Naive B cell (primary cell): Measurements from ENCODE around the gene MRPL1. TPM values are rescaled to one million over a fixed set of nuclear protein-coding genes. Genes with fewer than 3 reads are reported as not detected.
"Not testable (repeated sequence)": the region's sequence is repeated elsewhere in the genome, so short reads cannot be mapped to it uniquely, and the experiment has no call there.

ENCODE experiments used
- ATAC-seq, 2 donors: fragments of 150-1000 bp; cut with Tn5 transposase; 2 replicates each; pipeline ENCODE4 v1.10.0; 2021; ENCODE audit warnings: low read depth in 2 of 2, mild to moderate bottlenecking in 2 of 2, moderate library complexity in 2 of 2
- DNase-seq: peaks from one replicate; pipeline ENCODE4 v3.0.0; 2022
- H3K27ac Mint-ChIP-seq, 6 donors: one replicate each; pipeline ENCODE4 v1.8.0; 2020 to 2022; ENCODE audit warnings: mild to moderate bottlenecking in 6 of 6, mixed read lengths in 6 of 6, moderate library complexity in 5 of 6, inconsistent platforms in 2 of 6
- H3K27me3 Mint-ChIP-seq, 3 donors: one replicate each; pipeline ENCODE4 v1.8.0; 2021 to 2022; ENCODE audit warnings: mixed read lengths in 3 of 3, mild to moderate bottlenecking in 1 of 3
- H3K36me3 Mint-ChIP-seq, 2 donors: one replicate each; pipeline ENCODE4 v1.8.0; 2020 to 2022; ENCODE audit warnings: mixed read lengths in 2 of 2, inconsistent platforms in 1 of 2, mild to moderate bottlenecking in 1 of 2
- H3K4me1 Mint-ChIP-seq, 3 donors: one replicate each; pipeline ENCODE4 v1.8.0; 2020 to 2022; ENCODE audit warnings: mixed read lengths in 3 of 3, inconsistent platforms in 1 of 3, mild to moderate bottlenecking in 1 of 3, moderate library complexity in 1 of 3
- H3K4me3 Mint-ChIP-seq, 8 donors: one replicate each; pipeline ENCODE4 v1.8.0; 2020 to 2022; ENCODE audit warnings: mild to moderate bottlenecking in 8 of 8, mixed read lengths in 8 of 8, moderate library complexity in 8 of 8, inconsistent platforms in 2 of 8
- H3K9me3 Mint-ChIP-seq, 7 donors: one replicate each; pipeline ENCODE4 v1.8.0; 2020 to 2022; ENCODE audit warnings: mixed read lengths in 7 of 7, mild to moderate bottlenecking in 5 of 7, inconsistent platforms in 2 of 7, moderate library complexity in 1 of 7
- polyA plus RNA-seq, 6 donors: library from polyadenylated mRNA; unstranded; fragments of 300-500 nt; fragmentation: Illumina TruSeq; gene quantifications; one replicate each; pipeline ENCODE4 v1.2.3, GENCODE V29; 2021; ENCODE audit warnings: low read depth in 6 of 6

The MRPL1 gene
- polyA plus RNA-seq, 6 donors from 2014 or later = 22.3 to 30.9 (median 23.6) TPM

DNA sequence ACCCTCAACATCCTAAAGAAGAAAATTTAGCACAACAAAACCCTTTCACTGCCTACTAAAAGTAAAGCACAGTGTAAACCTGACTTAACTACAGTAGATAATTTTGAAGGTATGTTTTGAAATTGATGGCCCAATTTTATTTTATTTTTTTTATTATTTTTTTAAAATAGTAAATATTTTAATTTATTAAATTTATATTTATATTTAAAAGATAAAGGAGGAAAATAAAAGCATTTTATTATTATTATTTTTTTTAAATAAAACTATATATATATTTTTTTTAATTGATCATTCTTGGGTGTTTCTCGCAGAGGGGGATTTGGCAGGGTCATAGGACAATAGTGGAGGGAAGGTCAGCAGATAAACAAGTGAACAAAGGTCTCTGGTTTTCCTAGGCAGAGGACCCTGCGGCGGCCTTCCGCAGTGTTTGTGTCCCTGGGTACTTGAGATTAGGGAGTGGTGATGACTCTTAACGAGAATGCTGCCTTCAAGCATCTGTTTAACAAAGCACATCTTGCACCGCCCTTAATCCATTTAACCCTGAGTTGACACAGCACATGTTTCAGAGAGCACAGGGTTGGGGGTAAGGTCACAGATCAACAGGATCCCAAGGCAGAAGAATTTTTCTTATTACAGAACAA, 120.4 kb downstream of the MRPL1 start:
- H3K27ac Mint-ChIP-seq, H3K4me3 Mint-ChIP-seq, ATAC-seq, DNase-seq, H3K27me3 Mint-ChIP-seq, H3K9me3 Mint-ChIP-seq, H3K36me3 Mint-ChIP-seq, H3K4me1 Mint-ChIP-seq: not testable (repeated sequence)

DNA sequence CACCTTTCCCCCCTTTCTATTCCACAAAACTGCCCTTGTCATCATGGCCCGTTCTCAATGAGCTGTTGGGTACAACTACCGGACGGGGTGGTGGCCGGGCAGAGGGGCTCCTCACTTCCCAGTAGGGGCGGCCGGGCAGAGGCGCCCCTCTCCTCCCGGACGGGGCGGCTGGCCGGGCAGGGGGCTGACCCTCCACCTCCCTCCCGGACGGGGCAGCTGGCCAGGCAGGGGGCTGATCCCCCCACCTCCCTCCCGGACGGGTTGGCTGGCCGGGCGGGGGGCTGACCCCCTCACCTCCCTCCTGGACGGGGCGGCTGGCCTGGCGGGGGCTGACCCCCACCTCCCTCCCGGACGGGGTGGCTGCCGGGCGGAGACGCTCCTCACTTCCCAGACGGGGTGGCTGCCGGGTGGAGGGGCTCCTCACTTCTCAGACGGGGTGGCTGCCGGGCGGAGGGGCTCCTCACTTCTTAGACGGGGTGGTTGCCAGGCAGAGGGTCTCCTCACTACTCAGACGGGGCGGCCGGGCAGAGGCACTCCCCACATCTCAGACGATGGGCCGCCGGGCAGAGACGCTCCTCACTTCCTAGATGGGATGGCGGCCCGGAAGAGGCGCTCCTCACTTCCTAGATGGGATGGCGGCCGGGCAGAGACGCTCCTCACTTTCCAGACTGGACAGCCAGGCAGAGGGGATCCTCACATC, 121.1 kb downstream of the MRPL1 start:
- not testable (repeated sequence) for H3K27ac Mint-ChIP-seq, H3K27me3 Mint-ChIP-seq, H3K36me3 Mint-ChIP-seq, H3K4me3 Mint-ChIP-seq, H3K9me3 Mint-ChIP-seq, DNase-seq, H3K4me1 Mint-ChIP-seq, ATAC-seq

DNA sequence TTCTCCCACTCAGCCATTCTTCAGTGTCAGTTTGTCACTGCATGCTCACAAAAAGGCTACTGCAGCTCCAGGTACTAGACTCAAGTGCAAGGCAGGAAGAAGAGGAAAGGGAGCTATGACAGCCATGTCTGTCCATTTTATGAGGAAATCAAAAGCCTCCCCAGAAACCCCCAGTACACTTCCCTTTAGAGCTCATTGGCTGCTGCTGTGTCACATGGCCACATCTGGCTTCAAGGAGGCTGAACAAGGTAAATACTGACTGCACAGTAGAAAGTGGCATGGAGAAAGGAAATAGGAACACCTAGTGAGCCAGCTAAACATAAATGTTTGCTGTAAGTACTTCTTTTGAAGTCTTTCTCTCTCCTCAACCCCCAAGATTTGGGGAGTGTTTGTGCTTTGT, 127.3 kb downstream of the MRPL1 start:
- no peak for ATAC-seq
- Mint-ChIP-seq H3K4me1 (no peaks in the 10 kb centered on the region), H3K4me3 (no peak overlapping the region), H3K36me3 (no peaks in the 10 kb centered on the region), H3K27me3 (peaks cover 0 to 11% (median 8%) of the 10 kb centered on the region in 3 donors), H3K9me3 (peaks cover 0 to 4% (median 2%) of the 10 kb centered on the region in 7 donors), H3K27ac (no peak overlapping the region)
- no peak for DNase-seq

DNA sequence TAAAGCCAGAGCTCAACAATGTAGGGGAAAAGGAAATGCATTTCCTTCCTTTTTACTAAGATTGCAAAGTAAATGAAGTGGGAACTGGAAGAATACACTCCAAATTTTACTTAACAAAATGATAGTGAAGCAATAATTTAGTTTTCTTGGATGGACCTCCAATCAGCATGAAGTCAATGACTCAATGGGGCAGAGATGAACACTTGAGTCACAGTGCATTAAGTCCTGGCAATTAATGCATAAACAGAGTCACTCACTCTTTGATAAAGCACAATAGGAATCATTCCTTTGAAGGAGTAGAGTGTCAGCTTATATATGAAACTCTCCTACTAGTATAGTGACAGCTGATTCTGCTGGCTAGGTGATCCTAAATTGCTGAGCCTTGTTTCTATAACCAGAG, 127.8 kb downstream of the MRPL1 start:
- peaks cover 0 to 11% (median 8%) of the 10 kb centered on the region in 3 donors for H3K27me3 Mint-ChIP-seq
- H3K4me1 Mint-ChIP-seq = no peaks in the 10 kb centered on the region
- DNase-seq (no peak), ATAC-seq (no peak)
- H3K4me3 Mint-ChIP-seq = no peak overlapping the region
- H3K36me3 Mint-ChIP-seq = no peaks in the 10 kb centered on the region
- no peaks in the 10 kb centered on the region for H3K9me3 Mint-ChIP-seq
- H3K27ac Mint-ChIP-seq = no peak overlapping the region

DNA sequence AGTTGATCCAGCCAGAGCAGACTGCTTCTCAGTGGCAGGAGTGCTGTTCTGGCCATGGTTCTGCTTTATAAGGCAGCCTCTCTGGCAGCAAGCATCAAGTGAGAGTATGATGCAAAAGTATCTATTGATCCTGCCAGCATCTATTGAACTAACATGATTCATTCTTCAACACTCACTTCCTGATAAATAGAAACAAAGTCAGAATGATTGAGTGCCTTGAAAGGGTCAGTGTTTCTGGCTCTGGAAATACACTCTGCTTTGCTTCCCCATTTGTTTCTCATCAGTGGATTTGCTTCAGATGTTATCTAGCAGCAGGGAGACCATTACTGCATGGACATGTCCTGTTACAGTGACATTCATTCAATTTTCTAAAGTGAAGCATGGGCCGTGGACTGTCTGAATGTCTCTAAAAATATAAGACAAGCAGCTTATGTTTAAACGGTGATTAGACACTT, 128.3 kb downstream of the MRPL1 start:
- Mint-ChIP-seq H3K4me3 (no peak overlapping the region), H3K27ac (no peak overlapping the region), H3K4me1 (no peaks in the 10 kb centered on the region), H3K36me3 (no peaks in the 10 kb centered on the region), H3K9me3 (no peaks in the 10 kb centered on the region), H3K27me3 (peaks cover 0 to 11% (median 8%) of the 10 kb centered on the region in 3 donors)
- ATAC-seq (no peak), DNase-seq (no peak)

DNA sequence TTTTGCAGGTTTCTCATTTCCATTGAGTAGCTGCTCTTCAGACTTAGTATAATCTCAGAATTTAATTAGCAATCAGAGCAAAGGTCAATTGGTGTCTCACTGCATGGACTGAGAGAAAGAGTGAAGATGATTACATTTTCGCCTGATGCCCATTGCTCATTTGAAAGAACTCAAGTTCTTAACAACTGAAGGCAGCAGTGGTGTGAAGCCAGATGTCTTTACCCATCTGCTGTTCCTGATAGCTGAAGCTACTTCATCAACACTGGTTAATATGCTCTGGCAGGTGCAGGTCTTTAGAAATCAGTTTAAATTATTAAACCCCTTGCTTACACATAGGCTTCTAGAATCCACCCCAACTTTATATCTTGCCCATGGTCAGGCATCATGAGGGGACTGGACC, 130.0 kb downstream of the MRPL1 start:
- no peak for ATAC-seq
- no peak overlapping the region for H3K4me3 Mint-ChIP-seq
- no peaks in the 10 kb centered on the region for H3K4me1 Mint-ChIP-seq
- H3K27ac Mint-ChIP-seq = no peak overlapping the region
- DNase-seq = no peak
- H3K27me3 Mint-ChIP-seq = peaks cover 0 to 11% (median 7%) of the 10 kb centered on the region in 3 donors
- no peaks in the 10 kb centered on the region for H3K36me3 Mint-ChIP-seq
- H3K9me3 Mint-ChIP-seq = no peaks in the 10 kb centered on the region

DNA sequence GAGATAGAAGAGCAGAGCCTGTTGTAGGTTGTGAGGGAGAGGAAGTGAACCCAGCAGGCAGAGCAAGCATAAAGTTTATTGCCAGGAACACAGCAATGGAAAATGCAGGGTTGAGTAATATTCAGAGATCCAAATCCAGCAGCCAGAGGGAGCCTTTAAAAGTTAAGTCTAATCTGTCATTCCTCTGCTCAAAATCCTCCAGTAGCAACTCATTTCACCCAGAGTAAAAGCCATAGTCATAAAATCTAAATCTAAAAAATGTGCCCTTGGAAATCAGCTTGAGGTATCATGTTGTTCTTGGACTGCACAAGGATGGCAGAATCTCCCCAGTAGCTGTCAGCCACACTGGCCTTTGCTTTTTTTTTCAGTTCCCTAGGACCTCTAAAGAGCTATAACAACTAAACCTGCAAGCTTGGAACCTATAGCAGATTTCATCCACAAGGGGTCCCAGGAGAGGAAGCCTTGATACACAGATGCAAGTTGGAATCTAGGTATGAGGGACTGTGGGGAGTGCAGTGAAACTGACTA, 131.6 kb downstream of the MRPL1 start:
- H3K4me1 Mint-ChIP-seq = no peaks in the 10 kb centered on the region
- H3K4me3 Mint-ChIP-seq = no peak overlapping the region
- ATAC-seq = peak; percentile 50 to 55
- no peaks in the 10 kb centered on the region for H3K9me3 Mint-ChIP-seq
- DNase-seq = no peak
- no peak overlapping the region for H3K27ac Mint-ChIP-seq
- no peaks in the 10 kb centered on the region for H3K36me3 Mint-ChIP-seq
- peaks cover 0 to 9% (median 0%) of the 10 kb centered on the region in 3 donors for H3K27me3 Mint-ChIP-seq

DNA sequence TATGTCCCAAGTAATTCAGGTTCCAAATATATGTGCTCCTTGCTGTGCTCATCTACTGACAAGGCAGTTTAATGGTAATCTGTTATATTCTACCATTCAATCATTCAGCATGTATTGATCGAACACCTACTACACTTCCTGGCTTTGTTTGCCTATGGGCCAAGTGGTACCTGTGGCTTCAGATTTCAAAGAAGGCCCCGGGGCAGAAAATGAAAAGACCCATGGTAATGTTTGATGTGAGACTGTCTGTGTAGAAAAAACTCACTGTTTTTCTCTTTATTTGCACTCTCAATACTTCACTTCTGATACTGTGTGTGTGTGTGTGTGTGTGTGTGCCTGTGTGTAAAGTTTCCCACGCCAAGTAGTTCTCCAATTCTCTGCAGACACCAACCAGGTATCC, 133.4 kb downstream of the MRPL1 start:
- no peak for ATAC-seq
- Mint-ChIP-seq H3K9me3 (no peaks in the 10 kb centered on the region), H3K4me3 (no peak overlapping the region), H3K36me3 (no peaks in the 10 kb centered on the region), H3K27me3 (peaks cover 0 to 9% (median 0%) of the 10 kb centered on the region in 3 donors), H3K27ac (no peak overlapping the region), H3K4me1 (no peaks in the 10 kb centered on the region)
- DNase-seq = no peak

DNA sequence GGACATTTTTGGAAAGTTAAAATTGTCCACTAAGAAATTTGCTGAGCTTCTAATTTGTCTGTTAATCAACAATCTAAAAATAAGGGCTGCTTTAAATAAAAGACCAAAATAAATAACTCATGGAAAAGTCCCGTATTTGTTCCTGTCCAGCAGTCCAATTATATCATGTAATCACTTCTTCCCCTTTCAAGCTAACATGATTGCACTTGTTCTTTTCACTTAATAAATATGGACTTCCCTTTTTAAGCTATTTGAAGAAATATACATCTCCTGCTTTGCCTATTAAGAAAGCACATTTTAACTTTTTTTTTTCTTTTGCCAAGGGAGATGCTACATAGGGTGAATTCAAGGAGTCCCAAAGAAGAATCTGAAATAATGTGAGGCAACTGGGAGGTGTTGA, 138.9 kb downstream of the MRPL1 start:
- Mint-ChIP-seq H3K4me1 (peaks cover 0 to 7% (median 3%) of the 10 kb centered on the region in 3 donors), H3K27ac (no peak overlapping the region), H3K4me3 (no peak overlapping the region), H3K36me3 (no peaks in the 10 kb centered on the region), H3K27me3 (peaks cover 0 to 12% (median 4%) of the 10 kb centered on the region in 3 donors), H3K9me3 (peaks cover 0 to 4% (median 0%) of the 10 kb centered on the region in 7 donors)
- no peak for ATAC-seq
- DNase-seq = no peak

DNA sequence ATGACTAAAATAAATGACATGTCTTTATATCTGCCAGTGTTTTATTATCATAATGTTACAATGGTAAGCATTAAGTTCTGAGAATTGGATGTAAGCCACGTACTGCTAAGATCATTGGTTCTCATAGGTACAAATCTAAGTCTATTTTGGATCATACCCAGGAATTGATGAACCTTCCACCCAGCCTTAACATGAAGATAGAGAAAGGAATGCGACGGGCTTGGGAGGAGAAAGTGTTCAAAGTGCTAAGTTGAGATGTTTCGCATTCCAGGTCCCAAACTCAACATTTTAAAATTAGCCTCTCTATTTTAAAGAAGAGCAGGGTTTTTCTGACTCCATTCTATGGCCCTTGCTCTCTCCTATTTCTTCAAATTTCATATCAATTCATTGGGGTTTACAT, 139.6 kb downstream of the MRPL1 start:
- Mint-ChIP-seq H3K4me3 (no peak overlapping the region), H3K4me1 (peaks cover 0 to 7% (median 3%) of the 10 kb centered on the region in 3 donors), H3K27ac (no peak overlapping the region), H3K27me3 (peaks cover 0 to 12% (median 4%) of the 10 kb centered on the region in 3 donors), H3K9me3 (peaks cover 0 to 4% (median 0%) of the 10 kb centered on the region in 7 donors), H3K36me3 (no peaks in the 10 kb centered on the region)
- ATAC-seq (no peak), DNase-seq (no peak)

Other genes with a start within 250 kb of the MRPL1 start
- 10 to 100 TPM; 45.0 to 63.8 (median 53.0) TPM for gene CNOT6L, start 43.5 kb upstream of the MRPL1 start, polyA plus RNA-seq
- under 1 TPM in 2 of 6 donors, not detected in 4; 0.01 to 0.09 TPM for gene FRAS1, start 194.5 kb downstream of the MRPL1 start, polyA plus RNA-seq